ENCODE data around the gene OLFML3.
"Not testable (repeated sequence)": the region's sequence is repeated elsewhere in the genome, so short reads cannot be mapped to it uniquely, and the experiment has no call there.

OLFML3 gene

DNA sequence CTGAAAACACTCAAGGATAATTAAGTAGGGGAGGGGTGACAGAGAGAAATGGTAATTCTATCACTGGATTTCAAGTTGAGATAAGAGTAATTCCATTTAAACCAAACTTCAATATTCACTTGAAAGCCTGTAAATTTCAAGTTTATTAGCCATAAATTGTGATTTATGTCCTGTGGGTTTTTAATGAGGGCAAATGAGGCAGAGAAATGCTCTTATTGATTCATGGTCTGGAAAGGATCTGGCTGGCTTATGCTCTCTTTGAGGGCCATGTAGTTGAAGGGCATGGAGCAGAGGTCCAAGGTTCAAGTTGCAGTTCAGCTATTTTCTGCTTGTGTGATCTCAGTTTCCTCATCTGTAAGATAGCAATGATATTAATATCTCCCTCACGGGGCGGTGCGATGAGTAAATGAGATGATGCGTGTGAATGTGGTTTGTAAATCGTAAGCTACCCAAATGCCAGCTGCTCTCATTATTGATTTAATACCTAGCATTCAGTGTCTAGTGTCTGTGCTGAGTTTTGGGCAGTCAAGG, 12.3 kb downstream of the OLFML3 start:
- no peak for FAIRE-seq
- TF ChIP-seq POLR2A (IDR thresholded peaks at IDR 0.05; ENCODE audit: low read depth, low read length): no peak
- DNase-seq (ENCODE audit: insufficient read length, low spot score): no peak

DNA sequence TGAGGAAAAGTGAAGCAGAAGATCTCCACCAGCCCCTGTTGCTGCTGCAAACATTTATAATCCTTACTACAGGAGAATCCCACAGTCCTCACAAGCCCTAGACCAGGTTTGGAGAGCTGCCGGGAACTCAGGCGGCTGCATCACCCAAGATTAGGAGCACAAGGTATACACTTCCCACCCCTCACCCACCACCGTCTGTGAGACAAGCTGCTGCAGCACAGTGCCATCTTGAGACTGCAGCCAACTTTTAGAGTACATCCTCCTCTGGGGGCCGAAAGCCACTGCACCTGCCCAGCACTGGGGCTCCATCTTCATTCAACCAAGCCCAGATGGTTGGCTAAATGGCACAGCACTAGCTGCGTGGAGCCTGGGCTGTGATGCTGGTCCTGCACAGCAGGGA, 13.8 kb downstream of the OLFML3 start:
- FAIRE-seq: no peak
- no peak for DNase-seq (ENCODE audit: insufficient read length, low spot score)
- TF ChIP-seq POLR2A (IDR thresholded peaks at IDR 0.05; ENCODE audit: low read depth, low read length): no peak

DNA sequence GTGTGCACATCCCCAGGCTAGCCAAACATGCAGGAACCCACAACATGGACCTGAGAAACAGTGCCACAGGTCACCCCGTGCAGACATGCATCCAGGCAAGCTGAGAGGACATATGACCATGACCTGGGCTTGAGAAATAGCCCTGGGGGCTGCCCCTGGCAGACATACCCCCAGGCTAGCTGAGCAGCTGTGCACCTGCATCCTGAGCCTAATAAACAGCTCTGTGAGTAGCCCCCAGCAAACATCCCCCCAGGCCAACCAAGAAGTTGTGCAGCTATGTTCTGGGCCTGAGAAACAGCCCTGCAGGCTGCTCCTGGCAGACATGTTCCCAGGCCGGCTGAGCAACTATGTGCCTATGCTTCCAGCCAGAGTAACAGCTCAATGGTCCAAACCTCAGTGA, 14.5 kb downstream of the OLFML3 start:
- TF ChIP-seq POLR2A (IDR thresholded peaks at IDR 0.05; ENCODE audit: low read depth, low read length): no peak
- FAIRE-seq (no peak), DNase-seq (ENCODE audit: insufficient read length, low spot score) (no peak)

- no peak for TF ChIP-seq POLR2A (IDR thresholded peaks at IDR 0.05; ENCODE audit: low read depth, low read length)
- FAIRE-seq (no peak), DNase-seq (ENCODE audit: insufficient read length, low spot score) (no peak)
Measured at GRCh38 chr1:113995382-113995781, 16.1 kb downstream of the OLFML3 start.

DNA sequence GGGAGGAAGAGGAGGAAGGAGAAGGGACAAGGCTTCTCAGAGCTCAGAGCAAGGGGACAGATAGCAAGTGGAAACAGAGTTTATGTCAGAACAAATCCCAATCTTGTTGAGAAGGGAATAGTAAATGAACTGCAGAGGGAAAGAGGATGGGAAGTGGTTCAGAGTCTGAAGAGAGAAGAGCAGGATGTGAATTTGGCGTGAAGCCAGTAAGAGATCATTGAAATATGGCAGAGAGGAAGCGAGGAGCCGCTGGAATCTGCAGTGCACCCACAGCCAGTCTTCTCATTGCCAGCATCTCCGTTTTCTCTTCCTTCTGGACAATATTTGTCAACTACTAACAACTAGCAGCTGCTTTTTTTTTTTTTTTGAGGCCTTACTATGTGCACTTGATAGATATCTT, 19.1 kb downstream of the OLFML3 start:
- no peak for TF ChIP-seq POLR2A (IDR thresholded peaks at IDR 0.05; ENCODE audit: low read depth, low read length)
- FAIRE-seq: no peak
- DNase-seq (ENCODE audit: insufficient read length, low spot score): no peak

DNA sequence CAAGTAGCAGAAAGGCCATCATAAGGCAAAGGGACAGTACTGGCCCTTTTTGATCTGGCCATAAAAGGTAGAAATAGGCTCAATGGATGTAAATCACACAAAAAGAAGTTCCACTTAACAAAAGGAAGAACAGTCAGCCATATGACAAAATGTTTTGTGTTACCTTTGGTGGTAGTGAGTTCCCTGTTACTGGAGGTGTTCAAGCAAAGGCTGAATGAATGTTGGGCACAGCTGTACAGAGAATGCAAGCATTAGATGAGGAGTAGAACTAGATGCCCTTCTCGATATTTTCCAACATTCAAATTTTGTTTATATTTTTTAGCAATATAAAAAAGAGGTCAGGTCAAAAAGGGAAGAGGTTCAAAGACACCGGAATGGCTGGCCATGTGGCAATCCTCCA, 20.0 kb downstream of the OLFML3 start:
- TF ChIP-seq POLR2A (IDR thresholded peaks at IDR 0.05; ENCODE audit: low read depth, low read length): no peak
- no peak for FAIRE-seq
- DNase-seq (ENCODE audit: insufficient read length, low spot score): no peak

- FAIRE-seq (no peak), DNase-seq (ENCODE audit: insufficient read length, low spot score) (no peak)
- no peak for TF ChIP-seq POLR2A (IDR thresholded peaks at IDR 0.05; ENCODE audit: low read depth, low read length)
Measured at GRCh38 chr1:113999799-114000198, 20.5 kb downstream of the OLFML3 start.

DNA sequence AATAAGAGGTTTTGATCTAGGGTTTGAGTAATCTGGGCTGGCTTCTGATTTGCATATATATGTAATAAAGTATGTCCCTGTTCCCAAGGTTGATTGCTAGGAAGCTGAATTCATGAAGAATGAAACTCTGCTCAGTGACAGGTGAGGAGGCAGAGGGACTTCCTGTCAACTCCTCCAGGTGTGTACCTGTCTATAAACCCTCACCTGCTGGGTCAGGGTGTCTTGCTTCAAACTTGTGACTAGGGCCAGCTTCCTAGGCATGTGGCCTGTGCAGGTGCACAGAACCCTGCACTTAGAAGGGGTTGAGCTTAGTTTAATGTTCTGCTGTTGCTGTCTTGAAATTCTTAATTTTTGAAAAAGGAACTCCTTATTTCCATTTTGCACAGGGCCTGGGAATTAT, 21.1 kb downstream of the OLFML3 start:
- FAIRE-seq (no peak), DNase-seq (ENCODE audit: insufficient read length, low spot score) (no peak)
- TF ChIP-seq POLR2A (IDR thresholded peaks at IDR 0.05; ENCODE audit: low read depth, low read length): no peak

GRCh38 chr1:114002492-114003239, 23.4 kb downstream of the OLFML3 start:
- FAIRE-seq (no peak), DNase-seq (ENCODE audit: insufficient read length, low spot score) (no peak)
- no peak for TF ChIP-seq POLR2A (IDR thresholded peaks at IDR 0.05; ENCODE audit: low read depth, low read length)

DNA sequence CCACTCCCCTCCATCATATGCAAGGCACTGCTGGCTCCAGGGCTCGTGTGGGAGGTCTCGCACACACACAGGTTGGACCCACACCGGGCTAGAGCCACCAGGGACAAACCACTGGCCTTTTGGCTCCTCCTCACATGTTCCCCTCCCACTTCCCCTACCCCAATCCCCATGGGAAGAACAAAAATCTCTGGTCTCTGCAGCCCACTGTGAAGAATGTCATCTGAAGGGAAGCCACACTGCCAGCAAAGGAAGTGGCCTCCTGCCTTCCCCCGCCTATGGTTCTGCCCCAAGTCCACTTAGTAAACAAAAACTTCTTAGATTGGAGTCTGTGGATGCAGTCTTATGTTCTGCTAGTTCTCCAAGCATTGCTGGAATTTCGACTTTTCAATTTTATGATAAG, 24.2 kb downstream of the OLFML3 start:
- no peak for TF ChIP-seq POLR2A (IDR thresholded peaks at IDR 0.05; ENCODE audit: low read depth, low read length)
- DNase-seq (ENCODE audit: insufficient read length, low spot score) (no peak), FAIRE-seq (no peak)

- DNase-seq (ENCODE audit: insufficient read length, low spot score); FAIRE-seq: not testable (repeated sequence)
Measured at GRCh38 chr1:114006825-114007224, 27.6 kb downstream of the OLFML3 start.

- TF ChIP-seq POLR2A (IDR thresholded peaks at IDR 0.05; ENCODE audit: low read depth, low read length): no peak
- no peak for DNase-seq (ENCODE audit: insufficient read length, low spot score)
- no peak for FAIRE-seq
Measured at GRCh38 chr1:114008480-114008941, 29.2 kb downstream of the OLFML3 start.

- DNase-seq (ENCODE audit: insufficient read length, low spot score) (no peak), FAIRE-seq (no peak)
- TF ChIP-seq POLR2A (IDR thresholded peaks at IDR 0.05; ENCODE audit: low read depth, low read length): no peak
Measured at GRCh38 chr1:114008993-114009392, 29.7 kb downstream of the OLFML3 start.

DNA sequence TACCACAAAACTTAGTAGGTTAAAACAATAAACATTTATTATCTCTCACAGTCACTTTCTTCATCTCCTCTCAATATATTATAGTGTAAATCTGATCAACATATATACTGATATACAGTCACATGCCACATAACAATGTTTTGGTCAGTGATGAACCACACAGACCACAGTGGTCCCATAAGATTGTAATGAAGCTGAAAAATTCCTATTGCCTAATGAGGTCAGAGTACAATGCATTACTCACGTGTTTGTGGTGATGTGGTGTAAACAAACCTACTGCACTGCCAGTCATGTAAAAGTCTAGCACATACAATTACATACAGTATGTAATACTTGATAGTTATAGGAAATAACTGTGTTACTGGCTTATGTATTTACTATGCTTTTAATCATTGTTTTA, 30.1 kb downstream of the OLFML3 start:
- DNase-seq (ENCODE audit: insufficient read length, low spot score) (no peak), FAIRE-seq (no peak)
- no peak for TF ChIP-seq POLR2A (IDR thresholded peaks at IDR 0.05; ENCODE audit: low read depth, low read length)

DNA sequence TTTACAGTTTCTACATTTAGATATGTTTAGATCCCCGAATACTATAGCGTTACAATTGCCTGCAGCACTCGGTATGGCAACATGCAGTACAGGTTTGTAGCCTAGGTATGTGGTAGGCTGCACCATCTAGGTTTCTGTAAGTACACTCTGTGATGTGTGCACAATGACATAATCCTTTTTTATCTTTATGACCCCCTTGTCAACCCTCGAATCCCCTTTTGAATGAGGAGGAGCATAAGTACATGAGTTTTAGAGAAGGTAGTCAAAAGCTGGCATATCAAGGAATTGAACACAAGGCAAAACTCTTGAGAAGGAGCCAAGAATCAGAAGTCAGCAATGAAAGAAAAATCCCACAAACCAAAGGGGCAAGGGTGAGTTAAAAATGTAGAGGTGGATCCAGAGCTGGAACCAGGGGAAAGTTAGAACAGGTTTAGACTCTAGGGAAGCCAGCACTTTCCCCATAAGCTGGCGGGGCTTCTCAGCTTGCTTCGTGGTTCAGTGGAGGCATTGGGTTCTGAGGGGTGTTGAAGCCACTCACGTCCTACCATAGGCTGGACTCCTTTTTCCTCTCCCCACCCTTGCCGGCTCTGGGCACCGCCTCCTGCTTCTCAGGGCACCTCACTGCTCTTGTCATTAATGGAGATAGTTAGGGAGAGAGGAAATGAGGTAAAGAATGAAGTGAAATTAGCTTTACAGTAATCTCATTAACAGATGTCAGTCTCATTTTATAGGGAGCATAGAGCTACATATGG, 31.3 kb downstream of the OLFML3 start:
- DNase-seq (ENCODE audit: insufficient read length, low spot score) (no peak), FAIRE-seq (no peak)
- no peak for TF ChIP-seq POLR2A (IDR thresholded peaks at IDR 0.05; ENCODE audit: low read depth, low read length)

Data from H54 (cell line).